ENCODE measurements around the gene DUS1L.

The DUS1L gene

DNA sequence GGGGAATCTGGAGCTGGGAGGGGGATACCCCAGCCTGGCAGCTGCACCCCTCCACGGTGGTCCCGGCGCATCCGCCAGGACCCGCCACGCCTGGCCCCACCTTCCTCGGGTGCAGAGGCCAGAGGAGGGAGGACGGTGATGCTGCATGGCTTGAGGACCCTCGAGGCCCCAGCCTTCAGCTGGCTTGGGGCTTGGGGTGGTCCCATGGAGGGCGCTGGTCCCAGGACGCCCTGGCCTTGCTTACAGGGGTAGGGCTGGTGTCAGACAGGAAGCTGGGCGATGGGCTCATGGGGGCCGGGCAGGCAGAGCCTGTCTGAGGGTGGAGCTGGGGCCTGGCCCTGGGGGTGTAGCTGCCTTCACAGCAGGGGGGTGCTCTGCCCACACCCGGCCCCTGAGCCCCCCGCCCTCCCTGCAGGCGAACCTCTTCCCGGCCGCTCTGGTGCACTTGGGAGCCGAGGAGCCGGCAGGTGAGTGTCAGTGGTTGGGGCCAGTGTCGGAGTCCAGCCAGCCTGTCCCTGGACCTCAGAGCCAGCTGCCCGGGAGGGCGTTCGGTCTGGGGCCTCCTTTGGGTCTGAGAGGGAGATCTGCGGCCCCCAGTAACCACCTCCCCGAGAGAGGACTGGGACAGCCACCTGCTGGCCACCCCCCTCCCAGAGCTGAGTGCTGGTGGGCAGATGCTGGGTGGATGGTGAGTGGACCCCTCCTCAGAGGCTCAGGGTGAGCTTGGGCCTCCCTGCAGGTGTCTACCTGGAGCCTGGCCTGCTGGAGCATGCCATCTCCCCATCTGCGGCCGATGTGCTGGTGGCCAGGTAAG, 49.3 kb downstream of the DUS1L start:
- no peak for TF ChIP-seq POLR2A (IDR thresholded peaks at IDR 0.05; ENCODE audit: low read depth, low read length)
- no peak for FAIRE-seq
- DNase-seq (ENCODE audit: insufficient read length, low spot score) = no peak

- TF ChIP-seq POLR2A (IDR thresholded peaks at IDR 0.05; ENCODE audit: low read depth, low read length) = no peak
- DNase-seq (ENCODE audit: insufficient read length, low spot score) = no peak
- FAIRE-seq = no peak
Measured at GRCh38 chr17:82015311-82015971, 50.2 kb downstream of the DUS1L start.

- FAIRE-seq (no peak), DNase-seq (ENCODE audit: insufficient read length, low spot score) (no peak)
- TF ChIP-seq POLR2A (IDR thresholded peaks at IDR 0.05; ENCODE audit: low read depth, low read length) = no peak
Measured at GRCh38 chr17:82014971-82015310, 50.7 kb downstream of the DUS1L start.

- FAIRE-seq = no peak
- no peak for TF ChIP-seq POLR2A (IDR thresholded peaks at IDR 0.05; ENCODE audit: low read depth, low read length)
- no peak for DNase-seq (ENCODE audit: insufficient read length, low spot score)
Measured at GRCh38 chr17:82014432-82014831, 51.2 kb downstream of the DUS1L start.

GRCh38 chr17:82013772-82014321, 51.8 kb downstream of the DUS1L start:
- FAIRE-seq = no peak

DNA sequence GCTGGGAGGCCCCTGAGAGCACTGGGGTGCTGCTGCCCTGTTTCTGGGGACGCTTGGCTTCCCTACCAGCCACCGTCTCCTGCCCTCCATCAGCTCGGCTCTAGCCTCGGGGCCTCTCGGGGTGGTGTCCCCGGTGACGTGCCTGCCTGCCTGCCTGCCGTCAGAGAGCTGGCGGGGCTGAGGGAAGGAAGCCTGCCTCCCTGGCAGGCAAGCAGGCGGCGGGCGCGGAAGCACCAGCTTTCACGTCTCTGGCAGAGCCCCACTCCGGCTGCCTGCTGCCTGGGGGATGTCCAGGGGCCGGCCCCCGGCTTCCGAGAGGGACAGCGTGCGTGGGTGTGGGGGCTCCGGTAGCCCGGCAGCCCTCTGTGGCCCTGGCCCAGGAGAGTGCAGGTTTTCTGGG, 52.3 kb downstream of the DUS1L start:
- DNase-seq (ENCODE audit: insufficient read length, low spot score) (no peak), FAIRE-seq (no peak)
- no peak for TF ChIP-seq POLR2A (IDR thresholded peaks at IDR 0.05; ENCODE audit: low read depth, low read length)

More at GRCh38 chr17:82013772-82014321, 51.8 kb downstream of the DUS1L start:
- no peak for TF ChIP-seq POLR2A (IDR thresholded peaks at IDR 0.05; ENCODE audit: low read depth, low read length)
- no peak for DNase-seq (ENCODE audit: insufficient read length, low spot score)

DNA sequence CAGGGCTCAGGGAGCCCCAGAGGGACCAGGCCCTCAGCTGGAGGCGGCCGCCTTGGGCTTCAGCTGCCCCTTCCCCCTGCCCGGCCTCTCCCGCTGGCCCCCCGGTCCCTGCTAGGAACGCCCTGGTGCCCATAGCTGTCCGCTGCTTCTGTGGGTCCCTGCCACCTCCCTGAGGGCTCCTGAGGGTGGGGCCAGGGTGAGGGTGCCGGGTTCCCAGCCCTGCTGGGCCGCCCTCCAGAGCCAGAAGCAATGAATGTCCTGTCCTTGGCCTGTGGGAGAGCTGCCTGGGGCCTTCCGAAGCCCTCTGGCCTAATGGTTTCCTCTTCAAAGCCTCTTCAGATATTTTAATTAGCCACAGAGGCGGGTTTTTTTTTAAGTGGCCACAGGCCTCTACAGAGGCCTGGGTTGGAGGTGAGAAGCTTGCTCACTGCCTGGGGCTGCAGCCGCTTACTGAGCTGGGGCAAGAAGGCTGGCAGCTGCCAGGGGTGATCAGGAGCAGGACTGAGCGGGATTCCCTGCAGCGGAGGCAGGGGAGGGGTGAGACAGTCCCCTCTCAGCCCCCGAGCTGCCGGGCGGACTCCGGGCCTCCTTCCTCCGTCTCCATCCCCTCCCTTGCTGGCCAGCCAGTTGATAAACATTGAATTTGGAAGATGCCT, 52.8 kb downstream of the DUS1L start:
- no peak for TF ChIP-seq POLR2A (IDR thresholded peaks at IDR 0.05; ENCODE audit: low read depth, low read length)
- no peak for FAIRE-seq

GRCh38 chr17:82012261-82012639, 53.4 kb downstream of the DUS1L start:
- no peak for TF ChIP-seq POLR2A (IDR thresholded peaks at IDR 0.05; ENCODE audit: low read depth, low read length)
- no peak for DNase-seq (ENCODE audit: insufficient read length, low spot score)
- no peak for FAIRE-seq

More for the DNA sequence above, 52.8 kb downstream of the DUS1L start:
- DNase-seq (ENCODE audit: insufficient read length, low spot score) = no peak

GRCh38 chr17:82011617-82012187, 53.9 kb downstream of the DUS1L start:
- no peak for TF ChIP-seq POLR2A (IDR thresholded peaks at IDR 0.05; ENCODE audit: low read depth, low read length)
- FAIRE-seq (no peak), DNase-seq (ENCODE audit: insufficient read length, low spot score) (no peak)

GRCh38 chr17:82010575-82011525, 54.8 kb downstream of the DUS1L start:
- FAIRE-seq (no peak), DNase-seq (ENCODE audit: insufficient read length, low spot score) (no peak)
- no peak for TF ChIP-seq POLR2A (IDR thresholded peaks at IDR 0.05; ENCODE audit: low read depth, low read length)

DNA sequence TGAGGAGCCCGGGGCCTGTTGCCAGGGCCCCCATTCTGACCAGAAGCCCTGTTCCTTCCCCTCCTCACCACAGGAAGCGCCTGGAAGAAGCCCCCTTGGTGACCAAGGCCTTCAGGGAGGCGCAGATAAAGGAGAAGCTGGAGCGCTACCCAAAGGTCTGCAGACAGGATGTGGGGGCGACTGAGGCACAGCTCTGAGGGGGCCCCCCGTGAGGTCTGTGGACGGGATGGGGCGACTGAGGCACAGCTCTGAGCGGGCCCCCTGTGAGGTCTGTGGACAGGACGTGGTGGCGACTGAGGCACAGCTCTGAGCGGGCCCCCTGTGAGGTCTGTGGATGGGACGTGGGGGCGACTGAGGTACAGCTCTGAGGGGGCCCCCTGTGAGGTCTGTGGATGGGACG, 56.2 kb downstream of the DUS1L start:
- no peak for DNase-seq (ENCODE audit: insufficient read length, low spot score)
- TF ChIP-seq POLR2A (IDR thresholded peaks at IDR 0.05; ENCODE audit: low read depth, low read length) = no peak
- no peak for FAIRE-seq

GRCh38 chr17:82008941-82009405, 56.6 kb downstream of the DUS1L start:
- DNase-seq (ENCODE audit: insufficient read length, low spot score) (no peak), FAIRE-seq (no peak)
- no peak for TF ChIP-seq POLR2A (IDR thresholded peaks at IDR 0.05; ENCODE audit: low read depth, low read length)
